Thymus (tissue), 11 donors: ENCODE measurements around the gene MLN. TPM values are rescaled to one million over a fixed set of nuclear protein-coding genes. Genes with fewer than 3 reads are reported as not detected.

ENCODE experiments used
- DNase-seq, 9 donors: peaks; one replicate each; pipeline ENCODE4 v3.0.0-alpha.2; 2013; ENCODE audit warnings: low spot score in 9 of 9, low read depth in 6 of 9, missing footprints in 1 of 9
- H3K27ac ChIP-seq, 2 donors: one replicate each; pipeline ENCODE4 v1.5.1; 2013; ENCODE audit warnings: control low read depth in 1 of 2, low read depth in 1 of 2, low read length in 1 of 2, mild to moderate bottlenecking in 1 of 2, moderate library complexity in 1 of 2
- H3K27me3 ChIP-seq, 2 donors: one replicate each; pipeline ENCODE4 v1.5.1; 2013; ENCODE audit warnings: low read length in 1 of 2; ENCODE audit not compliant: control insufficient read depth in 2 of 2, insufficient read depth in 1 of 2
- H3K36me3 ChIP-seq, 2 donors: one replicate each; pipeline ENCODE4 v1.5.1; 2013; ENCODE audit warnings: low read length in 1 of 2, mild to moderate bottlenecking in 1 of 2, moderate library complexity in 1 of 2; ENCODE audit not compliant: control insufficient read depth in 2 of 2, insufficient read depth in 2 of 2
- H3K4me1 ChIP-seq, 2 donors: one replicate each; pipeline ENCODE4 v1.5.1; 2013; ENCODE audit warnings: low read length in 2 of 2; ENCODE audit not compliant: control insufficient read depth in 2 of 2, insufficient read depth in 2 of 2
- H3K4me3 ChIP-seq, 2 donors: one replicate each; pipeline ENCODE4 v1.5.1; 2013; ENCODE audit warnings: low read length in 2 of 2, control low read depth in 1 of 2, mild to moderate bottlenecking in 1 of 2
- H3K9me3 ChIP-seq, 2 donors: one replicate each; pipeline ENCODE4 v1.5.1; 2013; ENCODE audit warnings: low read length in 1 of 2, mild to moderate bottlenecking in 1 of 2; ENCODE audit not compliant: control insufficient read depth in 2 of 2, insufficient read depth in 1 of 2
- WGBS: extraction: QIAGEN DNeasy Blood & Tissue Kit; methylation state at CpG from one replicate; pipeline ENCODE4 v1.1.7; 2013; 5-methylcytosine and 5-hydroxymethylcytosine counted together
- polyA plus RNA-seq: library from polyadenylated mRNA; stranded (reverse); fragments of 200-250 nt; gene quantifications from one replicate; pipeline ENCODE4 v1.2.3, GENCODE V29; 2013
- total RNA-seq: library from RNA; stranded (reverse); fragments of 120-200 nt; gene quantifications from one replicate; pipeline ENCODE4 v1.2.4, GENCODE V29; 2013
- donor health status: healthy.

Gene MLN
- total and polyA plus RNA-seq, 2 donors, result 0.61 to 8.7 TPM

- peaks cover 0 to 15% of the 10 kb centered on the region in 2 donors for H3K27me3 ChIP-seq
- H3K4me1 ChIP-seq, result peaks cover 0 to 11% of the 10 kb centered on the region in 2 donors
- no peak overlapping the region for H3K27ac ChIP-seq
- DNase-seq, result no peak
- no peak overlapping the region for H3K4me3 ChIP-seq
- no peaks in the 10 kb centered on the region for H3K36me3 ChIP-seq
- no peaks in the 10 kb centered on the region for H3K9me3 ChIP-seq
- WGBS, result 96% methylated on average over 9 of the region's 9 CpGs
Observed at GRCh38 chr6:33765368-33765767, 38.4 kb downstream of the MLN start.

GRCh38 chr6:33764036-33764435, 39.8 kb downstream of the MLN start:
- Histone ChIP-seq H3K4me1 (peaks cover 0 to 5% of the 10 kb centered on the region in 2 donors), H3K9me3 (no peaks in the 10 kb centered on the region), H3K27ac (no peak overlapping the region), H3K4me3 (no peak overlapping the region), H3K27me3 (peaks cover 0 to 6% of the 10 kb centered on the region in 2 donors), H3K36me3 (no peaks in the 10 kb centered on the region)
- 90% methylated on average over 2 of the region's 2 CpGs for WGBS
- DNase-seq, result no peak

GRCh38 chr6:33763483-33763882, 40.3 kb downstream of the MLN start:
- no peak for DNase-seq
- no peaks in the 10 kb centered on the region for H3K9me3 ChIP-seq
- 76% methylated on average over 6 of the region's 6 CpGs for WGBS
- no peaks in the 10 kb centered on the region for H3K36me3 ChIP-seq
- H3K27ac ChIP-seq, result no peak overlapping the region
- H3K4me3 ChIP-seq, result no peak overlapping the region
- peaks cover 0 to 6% of the 10 kb centered on the region in 2 donors for H3K27me3 ChIP-seq
- peaks cover 0 to 3% of the 10 kb centered on the region in 2 donors for H3K4me1 ChIP-seq

GRCh38 chr6:33762713-33763112, 41.1 kb downstream of the MLN start:
- WGBS, result 97% methylated on average over 4 of the region's 4 CpGs
- Histone ChIP-seq H3K27ac (no peak overlapping the region), H3K27me3 (peaks cover 0 to 6% of the 10 kb centered on the region in 2 donors), H3K36me3 (no peaks in the 10 kb centered on the region), H3K9me3 (no peaks in the 10 kb centered on the region), H3K4me1 (peaks cover 0 to 3% of the 10 kb centered on the region in 2 donors), H3K4me3 (no peak overlapping the region)
- DNase-seq, result no peak

GRCh38 chr6:33761922-33762629, 41.7 kb downstream of the MLN start:
- H3K4me1 ChIP-seq, result peaks cover 0 to 3% of the 10 kb centered on the region in 2 donors
- H3K27me3 ChIP-seq, result peaks cover 0 to 4% of the 10 kb centered on the region in 2 donors
- no peak overlapping the region for H3K4me3 ChIP-seq
- H3K27ac ChIP-seq, result no peak overlapping the region
- peak in 4 of 9 donors; percentile 17 to 33 (median 28) for DNase-seq
- 81% methylated on average over 7 of the region's 7 CpGs for WGBS
- no peaks in the 10 kb centered on the region for H3K36me3 ChIP-seq
- H3K9me3 ChIP-seq, result no peaks in the 10 kb centered on the region

- Histone ChIP-seq H3K4me1 (peaks cover 0 to 3% of the 10 kb centered on the region in 2 donors), H3K27ac (no peak overlapping the region), H3K27me3 (peaks cover 0 to 4% of the 10 kb centered on the region in 2 donors), H3K4me3 (no peak overlapping the region), H3K36me3 (no peaks in the 10 kb centered on the region), H3K9me3 (no peaks in the 10 kb centered on the region)
- WGBS, result 85% methylated on average over 2 of the region's 2 CpGs
- no peak for DNase-seq
Observed at GRCh38 chr6:33761581-33761921, 42.3 kb downstream of the MLN start.

- 95% methylated on average over 9 of the region's 9 CpGs for WGBS
- Histone ChIP-seq H3K27me3 (peaks cover 0 to 4% of the 10 kb centered on the region in 2 donors), H3K36me3 (no peaks in the 10 kb centered on the region), H3K4me1 (peaks cover 0 to 3% of the 10 kb centered on the region in 2 donors), H3K4me3 (no peak overlapping the region), H3K9me3 (no peaks in the 10 kb centered on the region), H3K27ac (no peak overlapping the region)
- no peak for DNase-seq
Observed at GRCh38 chr6:33759887-33760629, 43.7 kb downstream of the MLN start.

GRCh38 chr6:33758815-33759216, 45.0 kb downstream of the MLN start:
- no peak for DNase-seq
- peaks cover 0 to 3% of the 10 kb centered on the region in 2 donors for H3K4me1 ChIP-seq
- no peaks in the 10 kb centered on the region for H3K9me3 ChIP-seq
- no peaks in the 10 kb centered on the region for H3K36me3 ChIP-seq
- H3K27me3 ChIP-seq, result no peaks in the 10 kb centered on the region
- H3K4me3 ChIP-seq, result no peak overlapping the region
- H3K27ac ChIP-seq, result no peak overlapping the region
- WGBS, result 88% methylated on average over 7 of the region's 7 CpGs

GRCh38 chr6:33757906-33758305, 45.9 kb downstream of the MLN start:
- Histone ChIP-seq H3K36me3 (no peaks in the 10 kb centered on the region), H3K27ac (no peak overlapping the region), H3K9me3 (no peaks in the 10 kb centered on the region), H3K27me3 (no peaks in the 10 kb centered on the region), H3K4me3 (no peak overlapping the region), H3K4me1 (peaks cover 0 to 3% of the 10 kb centered on the region in 2 donors)
- no peak for DNase-seq
- 90% methylated on average over 10 of the region's 10 CpGs for WGBS
